ENCODE measurements around the gene ZNF783. TPM values are rescaled to one million over a fixed set of nuclear protein-coding genes. Genes with fewer than 3 reads are reported as not detected.

ZNF783 gene
- total and polyA plus RNA-seq, 9 of the 15 experiments (the other 6 are each of a cell fraction or from before 2014, with no cell fraction given) = 0.66 to 11.2 (median 5.4) TPM

- no peak overlapping the region for H3K9ac ChIP-seq (ENCODE audit: insufficient read depth in 1 of 2, low read depth in 2 of 2, low read length in 2 of 2)
- H3K36me3 ChIP-seq (ENCODE audit: control insufficient read depth, insufficient read depth, low read length) = no peaks in the 10 kb centered on the region
- H3K79me2 ChIP-seq (ENCODE audit: control insufficient read depth, insufficient read depth, low read length) = no peaks in the 10 kb centered on the region
- ChIA-PET POLR2A (no interaction called here), CTCF (ENCODE audit: low intra/inter-chr PET ratio) (no interaction called here)
- no peaks in the 10 kb centered on the region for H3K9me1 ChIP-seq (ENCODE audit: control insufficient read depth, insufficient read depth, low read length)
- H3K27me3 ChIP-seq (ENCODE audit: control insufficient read depth in 2 of 2, insufficient read depth in 2 of 2, low read length in 2 of 2) = peaks cover 0 to 11% of the 10 kb centered on the region in 2 experiments; a peak in 1 of 5 replicates
- FAIRE-seq = no peak
- no peak for ATAC-seq
- H3K4me1 ChIP-seq (replicated peaks in 1 of 2; ENCODE audit: control insufficient read depth in 2 of 2, insufficient read depth in 2 of 2, low read length in 2 of 2) = no peaks in the 10 kb centered on the region
- BruUV-seq (replicated peaks) = no TSS peak
- H3K27ac ChIP-seq (ENCODE audit: extremely low read depth, low read depth, low read length) = no peak overlapping the region
- peak; percentile 86 for TF ChIP-seq SPI1 (IDR thresholded peaks at IDR 0.05; ENCODE audit: borderline replicate concordance, low read depth, low read length)
- TF ChIP-seq STAT5B (CRISPR knock-in tag; IDR thresholded peaks at IDR 0.05) = no peak
- peak; percentile 35; the same call in 1 of the 2 replicates for TF ChIP-seq PKNOX1 (IDR thresholded peaks at IDR 0.05)
- TF ChIP-seq RBM22 (IDR thresholded peaks at IDR 0.05; ENCODE audit: low read depth, low read length, poor library complexity, severe bottlenecking) = no peak
- H3K9me3 ChIP-seq (replicated peaks; ENCODE audit: control insufficient read depth, insufficient read depth, low read depth, low read length) = no peaks in the 10 kb centered on the region
- H3K4me3 ChIP-seq = no peak overlapping the region
- in situ Hi-C loops (cut with MboI) (loop anchor here (5.0 kb wide), 1 partner anchor 98 kb away; no protein-coding TSS in a partner anchor), intact Hi-C loops (cut with micrococcal nuclease) (no loop called here)
- no peak overlapping the region for H2AFZ ChIP-seq (ENCODE audit: low read depth, low read length)
- 9% methylated on average over 2 of the region's 2 CpGs for WGBS (ENCODE audit: insufficient coverage, low coverage, missing lambda C conversion rate)
- no peak overlapping the region for H3K4me2 ChIP-seq (ENCODE audit: insufficient read depth, low read length)
- DNase-seq (ENCODE audit: extremely low read depth in 1 of 4, low spot score in 3 of 4) = no peak
- H4K20me1 ChIP-seq (replicated peaks; ENCODE audit: control insufficient read depth, insufficient read depth, low read length) = no peaks in the 10 kb centered on the region
These were observed 52.0 kb downstream of the ZNF783 start for GRCh38 chr7:149313981-149314380.

GRCh38 chr7:149316606-149317005 is 54.6 kb downstream of the ZNF783 start:
- no TSS peak for BruUV-seq (replicated peaks)
- CTCF ChIA-PET (ENCODE audit: low intra/inter-chr PET ratio) = no interaction called here
- Histone ChIP-seq H3K27me3 (ENCODE audit: control insufficient read depth in 2 of 2, insufficient read depth in 2 of 2, low read length in 2 of 2) (peaks cover 0 to 14% of the 10 kb centered on the region in 2 experiments; a peak in 1 of 5 replicates), H3K4me3 (no peak overlapping the region), H3K9ac (ENCODE audit: insufficient read depth in 1 of 2, low read depth in 2 of 2, low read length in 2 of 2) (no peak overlapping the region), H3K27ac (ENCODE audit: extremely low read depth, low read depth, low read length) (no peak overlapping the region), H3K36me3 (ENCODE audit: control insufficient read depth, insufficient read depth, low read length) (no peaks in the 10 kb centered on the region), H3K79me2 (ENCODE audit: control insufficient read depth, insufficient read depth, low read length) (no peaks in the 10 kb centered on the region), H3K4me1 (replicated peaks in 1 of 2; ENCODE audit: control insufficient read depth in 2 of 2, insufficient read depth in 2 of 2, low read length in 2 of 2) (no peaks in the 10 kb centered on the region; a peak in 1 of 5 replicates), H3K9me1 (ENCODE audit: control insufficient read depth, insufficient read depth, low read length) (no peaks in the 10 kb centered on the region), H3K9me3 (replicated peaks; ENCODE audit: control insufficient read depth, insufficient read depth, low read depth, low read length) (no peaks in the 10 kb centered on the region), H4K20me1 (replicated peaks; ENCODE audit: control insufficient read depth, insufficient read depth, low read length) (no peaks in the 10 kb centered on the region), H3K4me2 (ENCODE audit: insufficient read depth, low read length) (no peak overlapping the region), H2AFZ (ENCODE audit: low read depth, low read length) (no peak overlapping the region)
- intact Hi-C loops (cut with micrococcal nuclease) = no loop called here
- in situ Hi-C loops (cut with MboI) = no loop called here
- ATAC-seq (no peak), FAIRE-seq (no peak), DNase-seq (ENCODE audit: extremely low read depth in 1 of 4, low spot score in 3 of 4) (no peak)
- POLR2A ChIA-PET = interaction anchor here (0.7 kb wide), 1 partner anchor 83 kb away, joined by 3 read pairs; no protein-coding TSS in a partner anchor
- TF ChIP-seq NONO (IDR thresholded peaks at IDR 0.05; ENCODE audit: low read depth in 2 of 2, low read length in 1 of 2) = no peak
- no peak for TF ChIP-seq NBN (IDR thresholded peaks at IDR 0.05; ENCODE audit: low read depth)
- TF ChIP-seq, protein P1, sequence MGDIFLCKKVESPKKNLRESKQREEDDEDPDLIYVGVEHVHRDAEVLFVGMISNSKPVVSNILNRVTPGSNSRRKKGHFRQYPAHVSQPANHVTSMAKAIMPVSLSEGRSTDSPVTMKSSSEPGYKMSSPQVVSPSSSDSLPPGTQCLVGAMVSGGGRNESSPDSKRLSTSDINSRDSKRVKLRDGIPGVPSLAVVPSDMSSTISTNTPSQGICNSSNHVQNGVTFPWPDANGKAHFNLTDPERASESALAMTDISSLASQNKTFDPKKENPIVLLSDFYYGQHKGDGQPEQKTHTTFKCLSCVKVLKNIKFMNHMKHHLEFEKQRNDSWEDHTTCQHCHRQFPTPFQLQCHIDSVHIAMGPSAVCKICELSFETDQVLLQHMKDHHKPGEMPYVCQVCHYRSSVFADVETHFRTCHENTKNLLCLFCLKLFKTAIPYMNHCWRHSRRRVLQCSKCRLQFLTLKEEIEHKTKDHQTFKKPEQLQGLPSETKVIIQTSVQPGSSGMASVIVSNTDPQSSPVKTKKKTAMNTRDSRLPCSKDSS (IDR thresholded peaks at IDR 0.05; ENCODE audit: low read depth, partially characterized antibody) = peak; percentile 40
- TF ChIP-seq CREB1 (IDR thresholded peaks at IDR 0.05) = no peak
- no peak for TF ChIP-seq CREB1 (CRISPR knock-in tag; IDR thresholded peaks at IDR 0.05)
- 0 out of 3 replicates have a peak, but pooled peaks of 1 of the 2 experiments have one; percentile 50 for TF ChIP-seq CBX3 (IDR thresholded peaks at IDR 0.05; ENCODE audit: borderline replicate concordance in 1 of 2, low read length in 2 of 2)
